ENCODE results near the gene PDE11A.

The PDE11A gene

GRCh38 chr2:178093471-178093870, 20.9 kb upstream of the PDE11A start:
- TF ChIP-seq TOX (CRISPR knock-in tag; IDR thresholded peaks at IDR 0.05; ENCODE audit: borderline replicate concordance) (no peak), ZC3H10 (CRISPR knock-in tag; IDR thresholded peaks at IDR 0.05) (no peak)
- ATAC-seq = no peak

- no peak for ATAC-seq
- no peak for TF ChIP-seq SNAI2 (CRISPR knock-in tag; IDR thresholded peaks at IDR 0.05)
- TF ChIP-seq ISL1 (CRISPR knock-in tag; IDR thresholded peaks at IDR 0.05) = no peak
- no peak for TF ChIP-seq ZNF8 (CRISPR knock-in tag; IDR thresholded peaks at IDR 0.05)
- TF ChIP-seq, protein P1, sequence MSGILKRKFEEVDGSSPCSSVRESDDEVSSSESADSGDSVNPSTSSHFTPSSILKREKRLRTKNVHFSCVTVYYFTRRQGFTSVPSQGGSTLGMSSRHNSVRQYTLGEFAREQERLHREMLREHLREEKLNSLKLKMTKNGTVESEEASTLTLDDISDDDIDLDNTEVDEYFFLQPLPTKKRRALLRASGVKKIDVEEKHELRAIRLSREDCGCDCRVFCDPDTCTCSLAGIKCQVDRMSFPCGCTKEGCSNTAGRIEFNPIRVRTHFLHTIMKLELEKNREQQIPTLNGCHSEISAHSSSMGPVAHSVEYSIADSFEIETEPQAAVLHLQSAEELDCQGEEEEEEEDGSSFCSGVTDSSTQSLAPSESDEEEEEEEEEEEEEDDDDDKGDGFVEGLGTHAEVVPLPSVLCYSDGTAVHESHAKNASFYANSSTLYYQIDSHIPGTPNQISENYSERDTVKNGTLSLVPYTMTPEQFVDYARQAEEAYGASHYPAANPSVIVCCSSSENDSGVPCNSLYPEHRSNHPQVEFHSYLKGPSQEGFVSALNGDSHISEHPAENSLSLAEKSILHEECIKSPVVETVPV (CRISPR knock-in tag; IDR thresholded peaks at IDR 0.05) = no peak
- TF ChIP-seq, protein P2, sequence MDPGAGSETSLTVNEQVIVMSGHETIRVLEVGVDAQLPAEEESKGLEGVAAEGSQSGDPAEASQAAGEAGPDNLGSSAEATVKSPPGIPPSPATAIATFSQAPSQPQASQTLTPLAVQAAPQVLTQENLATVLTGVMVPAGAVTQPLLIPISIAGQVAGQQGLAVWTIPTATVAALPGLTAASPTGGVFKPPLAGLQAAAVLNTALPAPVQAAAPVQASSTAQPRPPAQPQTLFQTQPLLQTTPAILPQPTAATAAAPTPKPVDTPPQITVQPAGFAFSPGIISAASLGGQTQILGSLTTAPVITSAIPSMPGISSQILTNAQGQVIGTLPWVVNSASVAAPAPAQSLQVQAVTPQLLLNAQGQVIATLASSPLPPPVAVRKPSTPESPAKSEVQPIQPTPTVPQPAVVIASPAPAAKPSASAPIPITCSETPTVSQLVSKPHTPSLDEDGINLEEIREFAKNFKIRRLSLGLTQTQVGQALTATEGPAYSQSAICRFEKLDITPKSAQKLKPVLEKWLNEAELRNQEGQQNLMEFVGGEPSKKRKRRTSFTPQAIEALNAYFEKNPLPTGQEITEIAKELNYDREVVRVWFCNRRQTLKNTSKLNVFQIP (CRISPR knock-in tag; IDR thresholded peaks at IDR 0.05; ENCODE audit: borderline replicate concordance, low read depth) = no peak
These were observed 16.2 kb upstream of the PDE11A start for GRCh38 chr2:178088774-178089270.

GRCh38 chr2:178084273-178084672, 11.7 kb upstream of the PDE11A start:
- TF ChIP-seq ISL1 (CRISPR knock-in tag; IDR thresholded peaks at IDR 0.05) = no peak
- no peak for TF ChIP-seq GLIS3 (CRISPR knock-in tag; IDR thresholded peaks at IDR 0.05)
- TF ChIP-seq CSDC2 (CRISPR knock-in tag; IDR thresholded peaks at IDR 0.05) = no peak
- TF ChIP-seq SNAI2 (CRISPR knock-in tag; IDR thresholded peaks at IDR 0.05) = no peak
- TF ChIP-seq ZNF8 (CRISPR knock-in tag; IDR thresholded peaks at IDR 0.05) = no peak
- no peak for TF ChIP-seq RARB (CRISPR knock-in tag; IDR thresholded peaks at IDR 0.05)
- TF ChIP-seq, protein P1 (CRISPR knock-in tag; IDR thresholded peaks at IDR 0.05) = no peak
- TF ChIP-seq ZC3H10 (CRISPR knock-in tag; IDR thresholded peaks at IDR 0.05) = no peak
- TF ChIP-seq, protein P3, sequence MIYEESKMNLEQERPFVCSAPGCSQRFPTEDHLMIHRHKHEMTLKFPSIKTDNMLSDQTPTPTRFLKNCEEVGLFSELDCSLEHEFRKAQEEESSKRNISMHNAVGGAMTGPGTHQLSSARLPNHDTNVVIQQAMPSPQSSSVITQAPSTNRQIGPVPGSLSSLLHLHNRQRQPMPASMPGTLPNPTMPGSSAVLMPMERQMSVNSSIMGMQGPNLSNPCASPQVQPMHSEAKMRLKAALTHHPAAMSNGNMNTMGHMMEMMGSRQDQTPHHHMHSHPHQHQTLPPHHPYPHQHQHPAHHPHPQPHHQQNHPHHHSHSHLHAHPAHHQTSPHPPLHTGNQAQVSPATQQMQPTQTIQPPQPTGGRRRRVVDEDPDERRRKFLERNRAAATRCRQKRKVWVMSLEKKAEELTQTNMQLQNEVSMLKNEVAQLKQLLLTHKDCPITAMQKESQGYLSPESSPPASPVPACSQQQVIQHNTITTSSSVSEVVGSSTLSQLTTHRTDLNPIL (CRISPR knock-in tag; IDR thresholded peaks at IDR 0.05; ENCODE audit: low read depth) = no peak
- TF ChIP-seq ARNTL (CRISPR knock-in tag; IDR thresholded peaks at IDR 0.05; ENCODE audit: borderline replicate concordance, low read depth) = no peak
- TF ChIP-seq TOX (CRISPR knock-in tag; IDR thresholded peaks at IDR 0.05; ENCODE audit: borderline replicate concordance) = no peak
- no peak for TF ChIP-seq TSHZ2 (CRISPR knock-in tag; IDR thresholded peaks at IDR 0.05)
- no peak for TF ChIP-seq OSR1 (CRISPR knock-in tag; IDR thresholded peaks at IDR 0.05)
- TF ChIP-seq TCF4 (CRISPR knock-in tag; IDR thresholded peaks at IDR 0.05; ENCODE audit: borderline replicate concordance) = no peak
- TF ChIP-seq, protein P4, sequence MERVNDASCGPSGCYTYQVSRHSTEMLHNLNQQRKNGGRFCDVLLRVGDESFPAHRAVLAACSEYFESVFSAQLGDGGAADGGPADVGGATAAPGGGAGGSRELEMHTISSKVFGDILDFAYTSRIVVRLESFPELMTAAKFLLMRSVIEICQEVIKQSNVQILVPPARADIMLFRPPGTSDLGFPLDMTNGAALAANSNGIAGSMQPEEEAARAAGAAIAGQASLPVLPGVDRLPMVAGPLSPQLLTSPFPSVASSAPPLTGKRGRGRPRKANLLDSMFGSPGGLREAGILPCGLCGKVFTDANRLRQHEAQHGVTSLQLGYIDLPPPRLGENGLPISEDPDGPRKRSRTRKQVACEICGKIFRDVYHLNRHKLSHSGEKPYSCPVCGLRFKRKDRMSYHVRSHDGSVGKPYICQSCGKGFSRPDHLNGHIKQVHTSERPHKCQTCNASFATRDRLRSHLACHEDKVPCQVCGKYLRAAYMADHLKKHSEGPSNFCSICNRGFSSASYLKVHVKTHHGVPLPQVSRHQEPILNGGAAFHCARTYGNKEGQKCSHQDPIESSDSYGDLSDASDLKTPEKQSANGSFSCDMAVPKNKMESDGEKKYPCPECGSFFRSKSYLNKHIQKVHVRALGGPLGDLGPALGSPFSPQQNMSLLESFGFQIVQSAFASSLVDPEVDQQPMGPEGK (CRISPR knock-in tag; IDR thresholded peaks at IDR 0.05; ENCODE audit: borderline replicate concordance) = no peak
- ATAC-seq = no peak
